K562 (cell line): ENCODE data around the gene TAS2R9. TPM values are rescaled to one million over a fixed set of nuclear protein-coding genes. Genes with fewer than 3 reads are reported as not detected.
A peak's percentile ranks its signal among the peaks of the same experiment; 100 is the strongest.

ENCODE experiments used
- ATAC-seq: fragments of 200-7000 bp; cut with Tn5 transposase; 3 replicates; pipeline ENCODE4 v1.9.1; 2020; ENCODE audit warnings: moderate library complexity
- BruUV-seq: library from RNA; stranded (reverse); fragments of 400-500 nt; replicated peaks from 2 replicates; lab custom pipeline; 2021; lab: Mats Ljungman, UMichigan
- CTCF ChIA-PET: fragments of 300-600 bp; formaldehyde crosslinking; extraction: SDS; loops from one replicate; lab custom pipeline; 2021; ENCODE audit warnings: low intra/inter-chr PET ratio; lab: Yijun Ruan, JAX
- POLR2A ChIA-PET: fragments of 300-600, 350-650 bp; sonication (Branson Sonifier 250); formaldehyde crosslinking; extraction: SDS; loops from one replicate; lab custom pipeline; 2021; ENCODE audit warnings: antibody characterized with exemption, inconsistent platforms; lab: Yijun Ruan, JAX
- DNase-seq, 4 experiments: peaks; one replicate each; pipeline versions ENCODE4 v3.0.0 to v3.0.0-alpha.2; 2011 to 2018; ENCODE audit warnings: low spot score in 3 of 4, mixed read lengths in 3 of 4; ENCODE audit errors: extremely low read depth in 1 of 4
- FAIRE-seq: peaks from 2 replicates; lab custom pipeline; 2011; peaks lifted over from hg19 to GRCh38; lab: Jason Lieb, UNC
- H2AFZ ChIP-seq: 2 replicates; pipeline ENCODE4 v1.6.0; 2011; ENCODE audit warnings: low read depth, low read length, control low read depth, inconsistent platforms
- H3K27ac ChIP-seq: fragments of 200-600 bp; 3 replicates; pipeline ENCODE4 v1.8.0; 2011; ENCODE audit warnings: low read depth, mild to moderate bottlenecking, control low read depth, inconsistent platforms, low read length, moderate library complexity, mixed read lengths; ENCODE audit errors: extremely low read depth
- H3K27me3 ChIP-seq, 2 experiments: fragments of 300-600 bp in 1 of 2; 2 replicates in 1 of 2; 3 replicates in 1 of 2; pipeline versions ENCODE4 v1.6.0 to v1.8.0; 2011; ENCODE audit warnings: inconsistent platforms in 2 of 2, low read length in 2 of 2, mild to moderate bottlenecking in 1 of 2, mixed read lengths in 1 of 2, moderate library complexity in 1 of 2; ENCODE audit not compliant: control insufficient read depth in 2 of 2, insufficient read depth in 2 of 2
- H3K36me3 ChIP-seq: fragments of 300-600 bp; 3 replicates; pipeline ENCODE4 v1.8.0; 2011; ENCODE audit warnings: mild to moderate bottlenecking, low read length, inconsistent platforms; ENCODE audit not compliant: control insufficient read depth, insufficient read depth
- H3K4me1 ChIP-seq, 2 experiments: fragments of 200-600 bp in 1 of 2; replicated peaks in 1 of 2; 2 replicates in 1 of 2; 3 replicates in 1 of 2; pipeline versions ENCODE4 v1.5.1 to v1.8.0; 2011; ENCODE audit warnings: inconsistent platforms in 2 of 2, low read length in 2 of 2, mild to moderate bottlenecking in 1 of 2, mixed read lengths in 1 of 2, moderate library complexity in 1 of 2; ENCODE audit not compliant: control insufficient read depth in 2 of 2, insufficient read depth in 2 of 2
- H3K4me2 ChIP-seq: 2 replicates; pipeline ENCODE4 v1.6.1; 2011; ENCODE audit warnings: low read length, control low read depth, inconsistent platforms, mixed read lengths; ENCODE audit not compliant: insufficient read depth
- H3K4me3 ChIP-seq: fragments of 200-600 bp; sonication (generic), shearing (Covaris generic); 2 replicates; pipeline ENCODE4 v1.5.1; 2016; ENCODE audit warnings: control low read depth, inconsistent platforms
- H3K79me2 ChIP-seq: fragments of 200-600 bp; 3 replicates; pipeline ENCODE4 v1.8.0; 2011; ENCODE audit warnings: low read length, inconsistent platforms; ENCODE audit not compliant: control insufficient read depth, insufficient read depth
- H3K9ac ChIP-seq, 2 experiments: 2 replicates each; pipeline versions ENCODE4 v1.6.0 to v1.6.1; 2011; ENCODE audit warnings: low read depth in 2 of 2, low read length in 2 of 2, control low read depth in 1 of 2, inconsistent platforms in 1 of 2, mild to moderate bottlenecking in 1 of 2, mixed read lengths in 1 of 2; ENCODE audit not compliant: insufficient read depth in 1 of 2
- H3K9me1 ChIP-seq: one replicate; pipeline ENCODE4 v1.6.0; 2011; ENCODE audit warnings: inconsistent platforms, mild to moderate bottlenecking, low read length, moderate library complexity; ENCODE audit not compliant: control insufficient read depth, insufficient read depth
- H3K9me3 ChIP-seq: replicated peaks from 2 replicates; pipeline ENCODE4 v1.5.1; 2011; ENCODE audit warnings: low read depth, low read length, inconsistent platforms; ENCODE audit not compliant: control insufficient read depth, insufficient read depth
- H4K20me1 ChIP-seq: replicated peaks from 2 replicates; pipeline ENCODE4 v1.6.1; 2011; ENCODE audit warnings: low read length, inconsistent platforms, mixed read lengths; ENCODE audit not compliant: control insufficient read depth, insufficient read depth
- CBX8 ChIP-seq: fragments of 200-600 bp; sonication (generic); IDR thresholded peaks from 2 replicates; pipeline ENCODE4 v1.6.1; 2012; ENCODE audit warnings: borderline replicate concordance, mixed run types, low read depth, mild to moderate bottlenecking, moderate library complexity, mixed read lengths, low read length, control low read depth, inconsistent platforms; ENCODE audit not compliant: poor library complexity, severe bottlenecking; ENCODE audit errors: extremely low read depth
- ELF1 ChIP-seq: fragments of 200-800 bp; sonication (Bioruptor generic); IDR thresholded peaks from 2 replicates; pipeline ENCODE4 v1.6.1; 2016; ENCODE audit warnings: missing genetic modification characterization, missing compliant biosample characterization
- GABPB2 ChIP-seq: fragments of 250-450 bp; sonication (Bioruptor Pico); conservative IDR thresholded peaks from 2 replicates; pipeline ENCODE4 v1.5.1; 2021; ENCODE audit warnings: mild to moderate bottlenecking
- HIVEP1 ChIP-seq: fragments of 250-450 bp; sonication (Bioruptor Pico); IDR thresholded peaks from 2 replicates; pipeline ENCODE4 v1.4.0; 2020; ENCODE audit warnings: mild to moderate bottlenecking
- ZNF12 ChIP-seq: sonication (generic); formaldehyde crosslinking; IDR thresholded peaks from 2 replicates; pipeline ENCODE4 v1.4.0; 2020; ENCODE audit warnings: mild to moderate bottlenecking, missing genetic modification reagents
- ZNF133 ChIP-seq: fragments of 250-450 bp; sonication (Bioruptor Pico); IDR thresholded peaks from 2 replicates; pipeline ENCODE4 v1.4.0; 2020; ENCODE audit warnings: mild to moderate bottlenecking
- ZNF24 ChIP-seq: fragments of 450-650 bp; IDR thresholded peaks from 2 replicates; pipeline ENCODE4 v1.6.1; 2016
- WGBS: fragments of 100-300 bp; shearing (Covaris generic); methylation state at CpG from one replicate; pipeline ENCODE4 v1.1.6; 2016; ENCODE audit warnings: low coverage, mixed read lengths; ENCODE audit not compliant: insufficient coverage; ENCODE audit errors: missing lambda C conversion rate; 5-methylcytosine and 5-hydroxymethylcytosine counted together
- in situ Hi-C: fragments of 300-500 bp; cut with MboI; formaldehyde crosslinking; loops from 4 replicates; pipeline ENCODE4 v1.15.0; 2018; ENCODE audit warnings: inconsistent platforms, mixed read lengths
- intact Hi-C: fragments of 100-400 bp; cut with micrococcal nuclease; formaldehyde crosslinking; loops from 2 replicates; pipeline ENCODE4 v1.14.2; 2022
- polyA plus RNA-seq, 8 experiments: library from polyadenylated mRNA; depleted of rRNA in 4 of 8; stranded (reverse) in 5 of 8; unstranded in 3 of 8; fragments of >200 nt; fragmentation: Nextera tagmentation in 2 of 8; fragmentation: Illumina TruSeq in 1 of 8; extraction: Ambion mirVana in 2 of 8; extraction: Trizol in 1 of 8; gene quantifications; 2 replicates each; pipeline versions ENCODE4 v1.2.1 to v1.2.3, GENCODE V29; 2011 to 2014; ENCODE audit warnings: inconsistent platforms in 1 of 8, missing spikeins in 1 of 8
- total RNA-seq, 7 experiments: library from RNA; depleted of rRNA in 6 of 7; stranded (reverse); fragments of >200 nt in 6 of 7; fragmentation: Illumina TruSeq in 2 of 7; extraction: Trizol in 2 of 7; gene quantifications; 2 replicates each; pipeline versions ENCODE4 v1.2.1 to v1.2.3, GENCODE V29; 2011 to 2021; ENCODE audit warnings: low replicate concordance in 1 of 7

The TAS2R9 gene
- total and polyA plus RNA-seq, 9 of the 15 experiments (the other 6 are each of a cell fraction or from before 2014, with no cell fraction given): not detected

GRCh38 chr12:10824957-10825356 lies 15.0 kb upstream of the TAS2R9 start (continued):
- TF ChIP-seq ZNF133 (CRISPR knock-in tag) (no peak), ZNF24 (no peak)

DNA sequence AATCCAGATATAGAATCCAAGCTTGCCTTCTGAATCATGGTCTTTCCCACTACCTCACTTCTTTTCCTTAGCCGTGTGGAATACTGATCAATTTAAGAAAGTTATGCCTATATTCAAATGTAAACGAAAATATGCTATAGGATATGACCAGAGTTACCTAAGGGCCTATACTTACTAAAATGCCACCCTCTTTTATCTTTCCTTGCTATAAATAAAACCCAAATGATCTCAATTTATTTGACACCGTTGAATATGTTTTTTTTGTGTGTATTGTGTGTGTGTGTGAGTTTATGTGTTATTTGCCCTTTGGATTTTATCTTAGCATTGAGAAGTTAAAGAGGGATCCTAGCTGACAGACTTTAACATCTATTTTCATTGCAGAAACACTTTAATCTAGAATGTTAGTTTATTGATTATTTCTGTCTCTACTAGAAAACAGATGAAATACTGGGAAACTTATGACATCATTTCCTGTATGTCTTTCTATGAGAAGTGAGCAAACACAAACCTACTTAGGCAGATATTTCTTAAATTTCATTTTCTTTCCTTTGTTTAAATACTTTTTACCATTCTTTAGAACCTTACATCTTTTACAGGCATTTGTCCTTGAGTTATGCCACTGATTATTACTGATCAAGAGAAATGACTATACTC lies 2.0 kb upstream of the TAS2R9 start:
- no peaks in the 10 kb centered on the region for H4K20me1 ChIP-seq
- ChIA-PET POLR2A (interaction anchor here (0.7 kb wide), 1 partner anchor 9 kb away, joined by 3 read pairs; no protein-coding TSS in a partner anchor), CTCF (no interaction called here)
- in situ Hi-C loops: no loop called here
- BruUV-seq: no TSS peak
- H3K4me3 ChIP-seq: no peak overlapping the region
- no peak overlapping the region for H3K4me2 ChIP-seq
- no peak for DNase-seq
- intact Hi-C loops: no loop called here
- H2AFZ ChIP-seq: no peak overlapping the region
- H3K79me2 ChIP-seq: no peaks in the 10 kb centered on the region
- ATAC-seq: no peak
- 0% methylated on average over 3 of the region's 3 CpGs for WGBS
- H3K36me3 ChIP-seq: no peaks in the 10 kb centered on the region
- H3K27me3 ChIP-seq: no peaks in the 10 kb centered on the region
- no peaks in the 10 kb centered on the region for H3K9me1 ChIP-seq
- H3K27ac ChIP-seq: no peak overlapping the region
- TF ChIP-seq CBX8 (peak; percentile 91), GABPB2 (no peak), HIVEP1 (no peak), ELF1 (tag) (no peak), ZNF12 (CRISPR knock-in tag) (no peak)
- no peaks in the 10 kb centered on the region for H3K4me1 ChIP-seq
- FAIRE-seq: no peak
- no peak overlapping the region for H3K9ac ChIP-seq
- no peaks in the 10 kb centered on the region for H3K9me3 ChIP-seq
